ENCODE data around the gene TNS3. TPM values are rescaled to one million over a fixed set of nuclear protein-coding genes. Genes with fewer than 3 reads are reported as not detected.

Gene TNS3
- total RNA-seq, 1 experiment from 2014 or later = 143 TPM

DNA sequence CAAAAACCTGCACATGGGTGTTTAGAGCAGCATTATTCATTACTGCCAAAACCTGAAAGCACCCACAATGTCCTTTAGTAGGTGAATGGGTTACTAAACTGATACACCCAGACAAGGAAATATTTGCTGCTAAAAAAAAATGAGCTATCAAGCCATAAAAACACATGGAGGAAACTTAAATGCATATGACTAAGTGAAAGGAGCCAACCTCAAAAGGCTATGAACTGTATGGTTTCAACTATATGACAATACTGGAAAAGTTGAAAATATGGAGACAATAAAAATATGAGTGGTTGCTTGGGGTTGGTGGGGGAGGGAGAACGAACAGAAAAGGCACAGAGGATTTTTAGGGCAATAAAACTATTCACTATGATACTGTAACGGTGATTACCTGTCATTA, 291.0 kb downstream of the TNS3 start:
- H3K4me1 ChIP-seq (replicated peaks; ENCODE audit: insufficient read depth) = peaks cover 32% of the 10 kb centered on the region
- H3K9me3 ChIP-seq (ENCODE audit: insufficient read depth, low read depth) = no peaks in the 10 kb centered on the region; the same call in 1 of the 2 replicates
- no peaks in the 10 kb centered on the region for H3K27me3 ChIP-seq (ENCODE audit: insufficient read depth, low read depth)
- 0 out of 2 replicates have a peak, but pooled peaks cover 15% of the 10 kb centered on the region for H4K20me1 ChIP-seq (ENCODE audit: insufficient read depth)
- no peaks in the 10 kb centered on the region for H3K79me2 ChIP-seq (ENCODE audit: low read depth)
- H3K9me2 ChIP-seq (ENCODE audit: insufficient read depth) = no peaks in the 10 kb centered on the region
- H3K4me2 ChIP-seq = 0 out of 2 replicates have a peak overlapping the region, but pooled peaks have one; percentile 6
- H3F3A ChIP-seq (ENCODE audit: insufficient read depth, low read depth) = peaks cover 48% of the 10 kb centered on the region
- intact Hi-C loops (cut with micrococcal nuclease; ENCODE audit: unreplicated experiment) = no loop called here
- no TSS peak for BruUV-seq (replicated peaks)
- POLR2A ChIA-PET (ENCODE audit: unreplicated experiment) = interaction anchor here (0.7 kb wide), 1 partner anchor 89 kb away, joined by 4 read pairs; no protein-coding TSS in a partner anchor
- peaks cover 98% of the 10 kb centered on the region for H3K36me3 ChIP-seq (ENCODE audit: low read depth)
- H2AFZ ChIP-seq = no peak overlapping the region
- no peak overlapping the region for H3K4me3 ChIP-seq
- H3K27ac ChIP-seq = peak overlapping the region; percentile 58
- CTCF ChIA-PET = no interaction called here
- TF ChIP-seq CTCF (conservative IDR thresholded peaks at IDR 0.05) = no peak
- TF ChIP-seq EZH2 (IDR thresholded peaks at IDR 0.05; ENCODE audit: low read depth) = no peak
- no peak for DNase-seq

GRCh38 chr7:47290466-47290865, 291.4 kb downstream of the TNS3 start:
- ChIA-PET POLR2A (ENCODE audit: unreplicated experiment) (no interaction called here), CTCF (no interaction called here)
- peak overlapping the region; percentile 58; the same call in 1 of the 2 replicates for H3K27ac ChIP-seq

DNA sequence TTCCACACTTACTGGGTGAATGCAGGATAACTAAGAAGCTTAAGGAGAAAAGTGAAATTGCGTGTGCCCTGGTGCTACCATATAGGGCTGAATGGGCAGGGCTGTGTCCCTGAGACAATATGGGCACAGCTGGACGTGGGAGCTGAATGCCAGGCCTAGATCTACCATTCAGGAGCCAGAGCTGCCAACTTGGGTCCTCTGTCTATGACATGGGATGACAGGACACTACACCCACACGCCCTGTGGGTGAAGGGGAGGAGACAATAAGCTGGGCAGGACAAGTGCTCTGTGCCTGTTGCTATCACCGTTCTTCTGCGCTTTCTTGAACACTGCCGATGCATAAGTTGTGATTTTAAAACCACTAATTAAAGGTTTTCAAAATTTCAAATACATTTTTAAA, 293.9 kb downstream of the TNS3 start:
- H3K27me3 ChIP-seq (ENCODE audit: insufficient read depth, low read depth) = no peaks in the 10 kb centered on the region
- no peaks in the 10 kb centered on the region; the same call in 1 of the 2 replicates for H3K9me3 ChIP-seq (ENCODE audit: insufficient read depth, low read depth)
- intact Hi-C loops (cut with micrococcal nuclease; ENCODE audit: unreplicated experiment) = no loop called here
- TF ChIP-seq EZH2 (IDR thresholded peaks at IDR 0.05; ENCODE audit: low read depth) = no peak
- no peak for TF ChIP-seq CTCF (conservative IDR thresholded peaks at IDR 0.05)
- H3K27ac ChIP-seq = no peak overlapping the region
- no peak overlapping the region for H3K4me3 ChIP-seq
- peaks cover 3% of the 10 kb centered on the region; the same call in 1 of the 2 replicates for H3K79me2 ChIP-seq (ENCODE audit: low read depth)
- no peak for DNase-seq
- no peaks in the 10 kb centered on the region for H3K9me2 ChIP-seq (ENCODE audit: insufficient read depth)
- peaks cover 56% of the 10 kb centered on the region for H3F3A ChIP-seq (ENCODE audit: insufficient read depth, low read depth)
- H2AFZ ChIP-seq = no peak overlapping the region
- peaks cover 30% of the 10 kb centered on the region; the same call in 1 of the 2 replicates for H4K20me1 ChIP-seq (ENCODE audit: insufficient read depth)
- ChIA-PET CTCF (no interaction called here), POLR2A (ENCODE audit: unreplicated experiment) (interaction anchor here (0.7 kb wide), 1 partner anchor 207 kb away, joined by 5 read pairs; no protein-coding TSS in a partner anchor)
- peaks cover 27% of the 10 kb centered on the region for H3K4me1 ChIP-seq (replicated peaks; ENCODE audit: insufficient read depth)
- peaks cover 100% of the 10 kb centered on the region for H3K36me3 ChIP-seq (ENCODE audit: low read depth)
- BruUV-seq (replicated peaks) = no TSS peak
- H3K4me2 ChIP-seq = no peak overlapping the region

More at GRCh38 chr7:47290466-47290865, 291.4 kb downstream of the TNS3 start:
- Histone ChIP-seq H3K36me3 (ENCODE audit: low read depth) (peaks cover 99% of the 10 kb centered on the region), H3K9me3 (ENCODE audit: insufficient read depth, low read depth) (no peaks in the 10 kb centered on the region; the same call in 1 of the 2 replicates), H2AFZ (no peak overlapping the region), H3K4me3 (no peak overlapping the region), H3K4me2 (no peak overlapping the region), H4K20me1 (ENCODE audit: insufficient read depth) (0 out of 2 replicates have a peak, but pooled peaks cover 15% of the 10 kb centered on the region), H3K27me3 (ENCODE audit: insufficient read depth, low read depth) (no peaks in the 10 kb centered on the region), H3K9me2 (ENCODE audit: insufficient read depth) (no peaks in the 10 kb centered on the region), H3K4me1 (replicated peaks; ENCODE audit: insufficient read depth) (peaks cover 32% of the 10 kb centered on the region), H3K79me2 (ENCODE audit: low read depth) (no peaks in the 10 kb centered on the region), H3F3A (ENCODE audit: insufficient read depth, low read depth) (peaks cover 48% of the 10 kb centered on the region)
- DNase-seq = no peak
- BruUV-seq (replicated peaks) = no TSS peak
- no peak for TF ChIP-seq EZH2 (IDR thresholded peaks at IDR 0.05; ENCODE audit: low read depth)
- no peak for TF ChIP-seq CTCF (conservative IDR thresholded peaks at IDR 0.05)
- intact Hi-C loops (cut with micrococcal nuclease; ENCODE audit: unreplicated experiment) = no loop called here
